ENCODE data around the gene SCUBE1.

GRCh38 chr22:43279867-43280522 lies 63.2 kb downstream of the SCUBE1 start:
- no peak for TF ChIP-seq CTCF (IDR thresholded peaks at IDR 0.05)
- TF ChIP-seq POLR2AphosphoS5 (IDR thresholded peaks at IDR 0.05) = no peak
- no peak for TF ChIP-seq POLR2A (IDR thresholded peaks at IDR 0.05)
